NAMALWA (cell line): Measurements from ENCODE around the gene H1-8.

ENCODE experiments used
- DNase-seq: peaks from one replicate; pipeline ENCODE4 v3.0.0-alpha.2; 2015; ENCODE audit warnings: low spot score

Gene H1-8

GRCh38 chr3:129593595-129594339 lies 50.8 kb downstream of the H1-8 start:
- no peak for DNase-seq

DNA sequence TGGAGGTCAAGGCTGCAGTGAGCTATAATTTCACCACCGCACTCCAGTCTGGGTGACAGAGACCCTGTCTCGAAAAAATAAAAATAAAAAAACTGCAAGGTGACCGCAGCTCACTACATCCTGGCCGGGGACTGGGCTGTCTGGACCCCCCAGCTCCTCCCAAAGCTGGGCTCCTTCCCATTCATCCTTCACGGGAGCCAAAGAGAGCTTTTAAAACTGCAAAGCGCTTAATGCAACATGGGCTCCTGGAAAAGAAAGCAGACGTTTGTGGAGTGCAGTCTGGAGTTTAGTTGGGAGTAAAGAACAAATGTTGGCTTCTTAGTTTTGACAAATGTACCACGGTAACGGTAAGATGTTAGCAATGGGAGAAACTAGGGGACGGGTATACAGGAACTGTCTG lies 51.4 kb downstream of the H1-8 start:
- DNase-seq, result no peak

DNA sequence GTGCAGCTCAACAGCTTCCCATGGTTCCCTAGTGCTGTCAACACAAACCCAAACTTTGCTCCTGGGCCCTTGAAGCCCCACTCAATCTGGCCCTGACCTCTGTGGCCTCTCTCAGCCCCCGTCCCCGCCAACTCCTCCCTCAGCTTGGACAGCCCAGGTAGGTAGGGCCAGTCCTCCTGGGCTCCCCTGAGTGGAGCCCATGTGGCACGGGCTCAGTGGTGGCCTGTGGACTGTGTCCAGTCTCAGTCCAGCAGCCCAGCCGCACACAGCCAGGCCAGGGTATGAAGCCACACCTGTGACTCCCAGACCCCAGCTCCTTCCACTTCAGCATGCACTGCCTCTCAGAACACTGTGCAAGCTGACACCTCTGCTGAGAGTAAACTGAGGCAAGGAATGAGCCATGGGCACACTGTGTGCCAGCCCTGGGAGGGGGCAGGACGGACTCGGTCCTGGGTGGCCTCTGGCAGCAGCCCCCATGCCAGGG lies 52.0 kb downstream of the H1-8 start:
- no peak for DNase-seq

- no peak for DNase-seq
These were observed 52.7 kb downstream of the H1-8 start for GRCh38 chr3:129595544-129596193.

DNA sequence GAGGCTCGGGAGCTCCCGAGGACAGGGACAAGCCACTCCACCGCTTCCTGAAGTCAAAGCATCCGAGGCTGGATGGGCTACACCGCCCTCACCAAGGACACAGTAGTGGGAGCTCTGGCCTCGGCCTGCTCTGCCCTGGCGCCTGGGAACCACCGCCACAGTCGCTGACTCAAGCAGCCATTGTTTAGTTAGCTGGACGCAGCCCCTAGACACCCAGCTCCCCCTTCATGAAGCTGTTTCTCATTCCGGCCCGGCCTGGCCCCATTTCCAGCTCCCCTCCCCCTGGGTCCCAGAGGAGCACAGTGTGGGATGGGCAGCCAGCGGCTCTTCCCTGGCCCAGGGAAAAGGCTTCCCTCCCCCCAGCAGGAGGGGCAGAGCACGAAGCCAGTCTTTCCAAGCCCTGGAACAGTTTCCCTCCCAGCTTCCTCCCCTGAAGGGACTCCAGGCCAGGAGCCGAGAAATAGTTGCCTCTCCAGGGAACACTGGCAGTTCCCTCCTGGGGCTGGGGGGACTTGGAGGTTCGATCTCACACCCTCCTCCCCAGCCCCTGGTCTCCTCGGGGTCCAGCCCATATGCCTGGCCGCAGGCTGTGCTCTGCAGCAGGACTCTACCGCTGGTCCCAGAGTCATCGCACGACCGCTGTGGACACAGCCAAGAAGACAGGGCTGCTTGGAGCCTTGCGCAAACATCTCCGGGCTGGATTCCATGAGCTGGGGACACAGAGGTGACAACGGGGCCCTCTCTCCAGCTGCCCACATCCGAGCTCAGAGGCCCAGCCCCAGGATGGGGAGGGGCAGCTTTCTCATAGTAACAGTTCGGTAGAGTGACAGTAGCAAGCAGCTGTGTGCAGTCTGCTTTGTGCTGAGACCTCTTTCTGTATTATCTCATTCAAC lies 53.5 kb downstream of the H1-8 start:
- DNase-seq, result no peak

GRCh38 chr3:129597087-129597999 lies 54.4 kb downstream of the H1-8 start:
- no peak for DNase-seq

GRCh38 chr3:129598000-129598381 lies 55.0 kb downstream of the H1-8 start:
- no peak for DNase-seq

DNA sequence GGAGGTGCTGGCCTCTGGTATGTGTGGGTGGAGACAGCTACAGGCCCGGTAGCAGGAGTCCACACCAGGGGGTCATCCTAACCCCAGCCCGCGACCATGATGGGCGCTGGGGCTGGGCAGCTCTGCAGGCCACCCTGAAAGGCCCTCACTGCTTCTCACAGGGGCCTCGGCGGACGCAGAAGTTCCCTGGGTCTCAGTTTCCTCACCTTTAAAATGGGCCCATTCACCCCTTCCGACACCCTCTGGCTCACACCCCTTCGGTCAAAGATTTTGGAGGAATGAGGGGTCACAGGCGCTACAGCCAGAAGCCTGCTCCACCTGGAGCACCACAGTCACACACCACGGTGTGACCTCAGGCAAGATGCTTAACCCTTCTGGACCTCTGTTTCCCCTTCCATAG lies 55.5 kb downstream of the H1-8 start:
- no peak for DNase-seq

DNA sequence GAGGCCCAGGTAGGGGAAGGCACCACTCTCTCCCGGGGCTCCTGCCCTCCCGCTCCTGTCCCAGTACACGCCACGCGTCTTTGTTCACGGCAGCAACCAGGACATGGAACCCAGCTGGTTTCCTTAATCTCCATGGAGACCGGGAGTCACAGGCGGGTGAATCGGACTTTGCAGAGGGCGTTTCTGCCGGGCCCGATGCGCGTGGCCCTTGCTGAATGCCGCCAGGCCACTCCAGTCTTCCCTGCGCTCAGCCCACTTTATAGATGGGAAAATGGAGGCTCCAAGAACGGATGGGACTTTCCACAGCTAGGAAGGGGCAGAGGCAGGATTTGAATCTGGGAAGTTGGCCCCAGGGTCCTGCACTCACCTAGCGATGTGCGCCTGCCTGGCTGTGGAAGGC lies 56.1 kb downstream of the H1-8 start:
- DNase-seq, result no peak

DNA sequence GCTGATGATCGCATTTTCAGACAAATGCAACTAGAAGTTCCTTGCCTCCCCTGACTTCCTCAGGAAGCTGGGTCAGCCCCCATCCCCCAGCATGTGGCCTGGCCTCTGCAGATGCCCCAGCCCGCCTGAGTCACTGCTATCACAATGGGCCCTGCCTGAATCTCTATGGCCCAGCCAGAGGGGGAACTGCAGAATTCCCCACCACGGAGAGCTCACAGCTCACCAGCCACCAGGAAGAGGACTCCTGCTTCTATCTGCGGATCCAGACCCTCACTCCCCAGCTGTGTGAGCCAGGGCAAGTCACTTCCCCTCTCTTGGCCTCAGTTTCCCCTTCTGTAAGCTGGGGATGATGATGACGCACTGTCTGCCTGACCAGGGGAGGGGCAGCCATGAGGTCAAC lies 56.6 kb downstream of the H1-8 start:
- DNase-seq, result no peak

- DNase-seq, result no peak
These were observed 57.4 kb downstream of the H1-8 start for GRCh38 chr3:129600348-129600747.
